GM23338 (cell line): ENCODE results near the gene RPS6KA1. TPM values are rescaled to one million over a fixed set of nuclear protein-coding genes. Genes with fewer than 3 reads are reported as not detected.
"Not testable (repeated sequence)": the region's sequence is repeated elsewhere in the genome, so short reads cannot be mapped to it uniquely, and the experiment has no call there.

ENCODE experiments used
- ATAC-seq: fragments of 200-7000 bp; cut with Tn5 transposase; 3 replicates; pipeline ENCODE4 v1.9.1; 2020
- DNase-seq: peaks from one replicate; pipeline ENCODE4 v3.0.0-alpha.2; 2015; ENCODE audit warnings: low spot score
- H2AFZ ChIP-seq: fragments of 200-600 bp; sonication (generic); 2 replicates; pipeline ENCODE4 v1.8.0; 2016; ENCODE audit warnings: antibody characterized with exemption, mild to moderate bottlenecking, moderate library complexity
- H3F3A ChIP-seq: fragments of 200-600 bp; sonication (generic); replicated peaks from 2 replicates; pipeline ENCODE4 v1.8.0; 2017; ENCODE audit warnings: antibody characterized with exemption, mixed run types, low read depth
- H3K27ac ChIP-seq: fragments of 200-600 bp; sonication (generic); 2 replicates; pipeline ENCODE4 v1.6.1; 2016; ENCODE audit warnings: low read depth
- H3K27me3 ChIP-seq: fragments of 200-600 bp; sonication (generic); 2 replicates; pipeline ENCODE4 v1.8.0; 2016; ENCODE audit warnings: mild to moderate bottlenecking, mixed run types, moderate library complexity; ENCODE audit not compliant: insufficient read depth
- H3K36me3 ChIP-seq: fragments of 200-600 bp; sonication (generic); 2 replicates; pipeline ENCODE4 v1.8.0; 2016; ENCODE audit warnings: mild to moderate bottlenecking; ENCODE audit not compliant: insufficient read depth
- H3K4me1 ChIP-seq: fragments of 200-600 bp; sonication (generic); 2 replicates; pipeline ENCODE4 v1.8.0; 2016; ENCODE audit warnings: mild to moderate bottlenecking, moderate library complexity; ENCODE audit not compliant: insufficient read depth
- H3K4me2 ChIP-seq: fragments of 200-600 bp; sonication (generic); 2 replicates; pipeline ENCODE4 v1.7.1; 2017; ENCODE audit warnings: mixed run types
- H3K4me3 ChIP-seq: fragments of 200-600 bp; sonication (generic); 2 replicates; pipeline ENCODE4 v1.6.1; 2016; ENCODE audit warnings: mixed run types
- H3K79me2 ChIP-seq: fragments of 200-600 bp; sonication (generic); replicated peaks from 2 replicates; pipeline ENCODE4 v1.8.0; 2017; ENCODE audit warnings: mild to moderate bottlenecking; ENCODE audit not compliant: insufficient read depth
- H3K9me2 ChIP-seq: fragments of 200-600 bp; sonication (generic); 2 replicates; pipeline ENCODE4 v1.8.0; 2017; ENCODE audit not compliant: insufficient read depth
- H4K20me1 ChIP-seq: fragments of 200-600 bp; sonication (generic); replicated peaks from 2 replicates; pipeline ENCODE4 v1.8.0; 2017; ENCODE audit warnings: mild to moderate bottlenecking; ENCODE audit not compliant: insufficient read depth
- H3K27ac Mint-ChIP-seq: 2 replicates; pipeline ENCODE4 v1.8.0; 2020; ENCODE audit warnings: inconsistent platforms, mild to moderate bottlenecking, moderate library complexity, mixed read lengths
- H3K27me3 Mint-ChIP-seq: 3 replicates; pipeline ENCODE4 v1.8.0; 2022; ENCODE audit warnings: low read depth, mild to moderate bottlenecking, moderate library complexity, mixed read lengths, inconsistent platforms; ENCODE audit not compliant: insufficient read depth, poor library complexity
- H3K36me3 Mint-ChIP-seq: 3 replicates; pipeline ENCODE4 v1.8.0; 2021; ENCODE audit warnings: low read depth, mild to moderate bottlenecking, inconsistent platforms, moderate library complexity, mixed read lengths
- H3K4me1 Mint-ChIP-seq: 3 replicates; pipeline ENCODE4 v1.8.0; 2020; ENCODE audit warnings: mild to moderate bottlenecking, inconsistent platforms, mixed read lengths
- H3K4me3 Mint-ChIP-seq: 3 replicates; pipeline ENCODE4 v1.8.0; 2021; ENCODE audit warnings: moderate library complexity, mild to moderate bottlenecking, inconsistent platforms, mixed read lengths
- H3K9me3 Mint-ChIP-seq: 3 replicates; pipeline ENCODE4 v1.8.0; 2020; ENCODE audit warnings: moderate library complexity, mild to moderate bottlenecking, inconsistent platforms, mixed read lengths
- CTCF ChIP-seq, 2 experiments: fragments of 200-600 bp in 1 of 2; sonication (generic) in 1 of 2; conservative IDR thresholded peaks; 2 replicates each; pipeline versions ENCODE4 v1.5.1 to v1.6.1; 2016 to 2017; ENCODE audit warnings: antibody characterized with exemption in 2 of 2, low read depth in 2 of 2, mild to moderate bottlenecking in 2 of 2, moderate library complexity in 1 of 2
- JUNB ChIP-seq: IDR thresholded peaks from one replicate; pipeline ENCODE4 v1.6.1; 2016; ENCODE audit warnings: antibody characterized with exemption; ENCODE audit not compliant: unreplicated experiment
- STAT1 ChIP-seq: IDR thresholded peaks from one replicate; pipeline ENCODE4 v1.6.1; 2016; ENCODE audit warnings: antibody characterized with exemption; ENCODE audit not compliant: unreplicated experiment
- polyA plus RNA-seq: library from polyadenylated mRNA; unstranded; fragments of >200 nt; fragmentation: Nextera tagmentation; extraction: Ambion mirVana; gene quantifications from 2 replicates; pipeline ENCODE4 v1.2.1, GENCODE V29; 2016
- total RNA-seq: library from RNA; depleted of rRNA; stranded (reverse); fragments of >200 nt; shearing (Covaris generic); gene quantifications from 2 replicates; pipeline ENCODE4 v1.2.3, GENCODE V29; 2014
- TF ChIP-seq, protein P1 (sequence below): IDR thresholded peaks from one replicate; pipeline ENCODE4 v1.6.1; 2018; ENCODE audit warnings: antibody characterized with exemption; ENCODE audit not compliant: unreplicated experiment

RPS6KA1 gene
- total and polyA plus RNA-seq, 2 experiments from 2014 or later: 28.3 to 68.6 TPM

DNA sequence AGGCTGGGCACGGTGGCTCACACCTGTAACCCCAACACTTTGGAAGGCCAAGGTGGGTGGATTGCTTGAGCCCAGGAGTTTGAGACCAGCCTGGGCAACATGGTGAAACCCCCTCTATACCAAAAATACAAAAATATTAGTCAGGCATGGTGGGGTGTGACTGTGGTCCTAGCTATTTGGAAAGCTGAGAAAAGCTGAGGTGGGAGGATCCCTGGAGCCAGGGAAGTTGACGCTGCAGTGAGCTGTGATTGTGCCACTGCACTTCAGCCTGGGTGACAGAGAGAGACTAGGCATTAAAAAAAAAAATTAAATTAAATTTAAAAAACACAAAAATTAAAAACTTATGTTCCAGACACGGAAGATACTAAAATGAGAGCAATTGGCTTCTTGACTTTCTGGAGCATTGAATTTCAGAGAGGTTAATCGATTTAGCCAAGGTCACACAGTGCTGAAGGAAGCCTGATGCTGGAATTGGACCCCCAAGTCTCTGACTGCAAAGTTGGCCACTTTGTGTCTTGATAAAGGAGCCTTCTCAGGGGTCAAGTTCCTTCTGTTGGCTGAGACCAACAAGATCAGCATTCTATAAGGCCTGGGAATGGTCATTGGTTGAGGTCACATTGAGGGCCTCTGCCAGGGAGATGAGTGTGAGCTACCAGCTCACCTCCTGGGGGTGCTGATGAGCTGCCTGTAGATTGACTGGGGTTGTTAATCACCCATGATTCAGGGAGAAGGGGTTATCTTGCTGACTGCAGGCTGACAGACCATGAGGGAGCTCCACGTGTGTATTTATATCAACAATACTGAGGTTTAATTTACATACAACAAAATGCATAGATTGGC, 54.3 kb downstream of the RPS6KA1 start:
- Mint-ChIP-seq H3K27me3 (peaks cover 2% of the 10 kb centered on the region), H3K27ac (no peak overlapping the region), H3K4me3 (no peak overlapping the region), H3K9me3 (peaks cover 6% of the 10 kb centered on the region; the same call in 2 of the 3 replicates), H3K36me3 (no peaks in the 10 kb centered on the region), H3K4me1 (no peaks in the 10 kb centered on the region)
- no peaks in the 10 kb centered on the region for H3K4me1 ChIP-seq
- no peaks in the 10 kb centered on the region for H3F3A ChIP-seq
- no peak overlapping the region for H3K4me3 ChIP-seq
- peak; percentile 80 to 83 for TF ChIP-seq CTCF (conservative IDR thresholded peaks at IDR 0.05; ENCODE audit: low read depth in 2 of 2)
- TF ChIP-seq, protein P1, sequence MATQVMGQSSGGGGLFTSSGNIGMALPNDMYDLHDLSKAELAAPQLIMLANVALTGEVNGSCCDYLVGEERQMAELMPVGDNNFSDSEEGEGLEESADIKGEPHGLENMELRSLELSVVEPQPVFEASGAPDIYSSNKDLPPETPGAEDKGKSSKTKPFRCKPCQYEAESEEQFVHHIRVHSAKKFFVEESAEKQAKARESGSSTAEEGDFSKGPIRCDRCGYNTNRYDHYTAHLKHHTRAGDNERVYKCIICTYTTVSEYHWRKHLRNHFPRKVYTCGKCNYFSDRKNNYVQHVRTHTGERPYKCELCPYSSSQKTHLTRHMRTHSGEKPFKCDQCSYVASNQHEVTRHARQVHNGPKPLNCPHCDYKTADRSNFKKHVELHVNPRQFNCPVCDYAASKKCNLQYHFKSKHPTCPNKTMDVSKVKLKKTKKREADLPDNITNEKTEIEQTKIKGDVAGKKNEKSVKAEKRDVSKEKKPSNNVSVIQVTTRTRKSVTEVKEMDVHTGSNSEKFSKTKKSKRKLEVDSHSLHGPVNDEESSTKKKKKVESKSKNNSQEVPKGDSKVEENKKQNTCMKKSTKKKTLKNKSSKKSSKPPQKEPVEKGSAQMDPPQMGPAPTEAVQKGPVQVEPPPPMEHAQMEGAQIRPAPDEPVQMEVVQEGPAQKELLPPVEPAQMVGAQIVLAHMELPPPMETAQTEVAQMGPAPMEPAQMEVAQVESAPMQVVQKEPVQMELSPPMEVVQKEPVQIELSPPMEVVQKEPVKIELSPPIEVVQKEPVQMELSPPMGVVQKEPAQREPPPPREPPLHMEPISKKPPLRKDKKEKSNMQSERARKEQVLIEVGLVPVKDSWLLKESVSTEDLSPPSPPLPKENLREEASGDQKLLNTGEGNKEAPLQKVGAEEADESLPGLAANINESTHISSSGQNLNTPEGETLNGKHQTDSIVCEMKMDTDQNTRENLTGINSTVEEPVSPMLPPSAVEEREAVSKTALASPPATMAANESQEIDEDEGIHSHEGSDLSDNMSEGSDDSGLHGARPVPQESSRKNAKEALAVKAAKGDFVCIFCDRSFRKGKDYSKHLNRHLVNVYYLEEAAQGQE: no peak
- H3K9me2 ChIP-seq: no peaks in the 10 kb centered on the region
- no peaks in the 10 kb centered on the region for H3K27me3 ChIP-seq
- H3K27ac ChIP-seq: no peak overlapping the region
- ATAC-seq: peak; percentile 98
- DNase-seq: peak; percentile 77
- H4K20me1 ChIP-seq: no peaks in the 10 kb centered on the region
- no peak overlapping the region for H2AFZ ChIP-seq
- H3K79me2 ChIP-seq: no peaks in the 10 kb centered on the region
- H3K36me3 ChIP-seq: no peaks in the 10 kb centered on the region
- no peak overlapping the region for H3K4me2 ChIP-seq

DNA sequence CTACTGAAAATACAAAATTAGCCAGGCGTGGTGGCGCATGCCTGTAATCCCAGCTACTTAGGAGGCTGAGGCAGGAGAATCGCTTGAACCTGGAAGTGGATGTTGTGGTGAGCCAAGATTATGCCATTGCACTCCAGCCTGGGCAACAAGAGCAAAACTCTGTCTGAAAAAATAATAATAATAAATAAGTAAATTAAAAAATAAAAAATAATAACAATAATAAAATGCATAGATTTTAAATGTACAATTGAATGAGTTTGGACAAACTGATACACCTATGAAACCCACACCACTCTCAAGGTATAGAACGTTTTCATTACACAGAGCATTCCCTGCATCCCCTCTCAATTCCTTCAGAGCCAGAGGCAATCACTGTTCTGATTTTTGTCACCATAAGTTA, 55.0 kb downstream of the RPS6KA1 start:
- not testable (repeated sequence) for H3K4me2 ChIP-seq, H4K20me1 ChIP-seq, H3F3A ChIP-seq, ATAC-seq, H3K27ac ChIP-seq, H3K27ac Mint-ChIP-seq, H3K79me2 ChIP-seq, H3K4me3 ChIP-seq, DNase-seq, H2AFZ ChIP-seq, H3K36me3 ChIP-seq, H3K4me1 Mint-ChIP-seq, H3K27me3 Mint-ChIP-seq, H3K27me3 ChIP-seq, H3K4me3 Mint-ChIP-seq, H3K4me1 ChIP-seq, H3K36me3 Mint-ChIP-seq, H3K9me2 ChIP-seq
- peaks cover 10% of the 10 kb centered on the region; the same call in 2 of the 3 replicates for H3K9me3 Mint-ChIP-seq

DNA sequence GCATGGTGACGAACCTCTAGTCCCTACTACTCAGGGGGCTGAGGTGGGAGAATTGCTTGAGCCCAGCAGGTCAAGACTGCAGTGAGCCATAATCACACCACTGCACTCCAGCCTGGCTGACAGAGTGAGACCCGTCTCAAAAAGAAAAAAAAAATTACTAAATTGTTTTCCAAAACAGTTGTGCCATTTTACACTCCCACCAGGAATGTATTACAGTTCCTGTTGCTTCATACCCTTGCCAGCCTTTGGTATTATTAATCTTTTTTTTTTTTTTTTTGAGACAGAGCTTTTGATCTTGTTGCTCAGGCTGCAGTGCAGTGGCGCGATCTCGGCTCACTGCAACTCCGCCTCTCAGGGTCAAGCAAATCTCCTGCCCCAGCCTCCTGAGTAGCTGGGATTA, 55.9 kb downstream of the RPS6KA1 start:
- DNase-seq: no peak
- TF ChIP-seq CTCF (conservative IDR thresholded peaks at IDR 0.05; ENCODE audit: low read depth in 2 of 2) (no peak), JUNB (no peak), STAT1 (no peak)
- H3K36me3 ChIP-seq: no peaks in the 10 kb centered on the region
- Mint-ChIP-seq H3K9me3 (peaks cover 10% of the 10 kb centered on the region; the same call in 2 of the 3 replicates), H3K4me1 (no peaks in the 10 kb centered on the region), H3K36me3 (no peaks in the 10 kb centered on the region), H3K4me3 (no peak overlapping the region), H3K27ac (no peak overlapping the region), H3K27me3 (peaks cover 2% of the 10 kb centered on the region)
- ATAC-seq: no peak
- H3K9me2 ChIP-seq: no peaks in the 10 kb centered on the region
- no peak overlapping the region for H3K27ac ChIP-seq
- no peaks in the 10 kb centered on the region for H3K4me1 ChIP-seq
- H3K27me3 ChIP-seq: no peaks in the 10 kb centered on the region
- no peaks in the 10 kb centered on the region for H3K79me2 ChIP-seq
- no peaks in the 10 kb centered on the region for H4K20me1 ChIP-seq
- no peak overlapping the region for H2AFZ ChIP-seq
- H3K4me3 ChIP-seq: no peak overlapping the region
- H3K4me2 ChIP-seq: no peak overlapping the region
- no peaks in the 10 kb centered on the region for H3F3A ChIP-seq
